ENCODE measurements around the gene TMTC1.

Gene TMTC1

DNA sequence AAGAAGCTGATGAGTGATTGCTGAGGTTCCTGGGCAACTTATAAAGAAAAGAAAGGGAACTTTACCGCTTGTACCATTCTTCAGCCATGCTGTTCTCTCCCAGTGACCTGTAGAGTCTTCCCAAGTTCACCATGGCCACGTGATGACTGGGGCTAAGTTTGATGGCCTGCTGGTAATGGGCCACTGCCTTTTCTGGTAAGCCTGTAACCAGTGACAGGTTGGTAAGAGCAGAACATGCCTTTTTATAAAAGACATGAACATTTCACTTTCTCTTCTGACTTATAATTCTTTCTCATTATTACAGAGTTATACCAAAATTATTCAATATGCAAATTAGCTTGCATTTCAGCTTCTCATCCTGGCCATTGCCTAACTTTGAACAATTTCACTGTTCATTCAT, 265.3 kb downstream of the TMTC1 start:
- no peak for FAIRE-seq
- no peak for DNase-seq (ENCODE audit: extremely low spot score, insufficient read length, low read depth)

GRCh38 chr12:29517264-29517663, 266.5 kb downstream of the TMTC1 start:
- no peak for FAIRE-seq
- no peak for DNase-seq (ENCODE audit: extremely low spot score, insufficient read length, low read depth)

GRCh38 chr12:29516431-29516875, 267.3 kb downstream of the TMTC1 start:
- FAIRE-seq (no peak), DNase-seq (ENCODE audit: extremely low spot score, insufficient read length, low read depth) (no peak)

- FAIRE-seq (no peak), DNase-seq (ENCODE audit: extremely low spot score, insufficient read length, low read depth) (no peak)
Observed at GRCh38 chr12:29510591-29511185, 273.1 kb downstream of the TMTC1 start.

GRCh38 chr12:29509503-29509902, 274.2 kb downstream of the TMTC1 start:
- no peak for FAIRE-seq
- DNase-seq (ENCODE audit: extremely low spot score, insufficient read length, low read depth), result no peak

DNA sequence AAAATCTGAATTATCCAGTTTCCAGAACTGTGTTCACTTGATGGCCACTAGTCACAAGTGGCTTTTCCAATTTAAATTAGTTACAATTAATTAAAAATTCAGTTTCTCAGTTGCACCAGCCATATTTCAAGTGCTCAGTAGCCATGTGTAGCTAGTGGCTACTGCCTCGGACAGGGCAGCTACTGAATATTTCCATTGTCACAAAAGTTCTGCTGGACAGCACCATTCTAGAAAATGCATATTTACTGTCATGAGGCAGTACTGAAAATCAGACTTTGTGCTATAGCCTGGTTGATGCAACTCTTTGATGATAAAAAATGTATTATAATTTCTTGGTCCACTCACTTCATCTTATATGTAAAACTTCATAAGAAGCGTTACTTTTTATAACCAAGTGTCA, 274.8 kb downstream of the TMTC1 start:
- no peak for DNase-seq (ENCODE audit: extremely low spot score, insufficient read length, low read depth)
- no peak for FAIRE-seq

DNA sequence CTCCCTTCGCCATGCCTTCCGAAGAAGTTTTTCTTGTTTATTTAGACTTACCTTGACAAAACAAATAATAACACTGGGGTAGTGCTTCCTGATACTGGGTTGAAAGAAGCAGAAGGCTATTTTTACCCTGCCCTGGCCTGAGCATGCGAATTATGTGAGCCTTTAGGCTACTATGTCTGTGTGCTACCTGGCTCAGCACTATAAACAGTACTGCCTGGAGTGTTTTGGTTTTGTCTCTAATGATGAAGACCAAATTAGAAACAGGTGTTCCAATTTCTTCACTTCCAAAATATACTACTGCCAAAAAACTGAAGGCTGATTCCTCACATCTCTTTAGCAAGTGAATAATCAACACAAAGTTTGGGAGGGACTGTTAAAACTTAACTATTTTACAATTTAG, 278.6 kb downstream of the TMTC1 start:
- DNase-seq (ENCODE audit: extremely low spot score, insufficient read length, low read depth) (no peak), FAIRE-seq (no peak)

GRCh38 chr12:29503283-29503682, 280.5 kb downstream of the TMTC1 start:
- DNase-seq (ENCODE audit: extremely low spot score, insufficient read length, low read depth) (no peak), FAIRE-seq (no peak)

DNA sequence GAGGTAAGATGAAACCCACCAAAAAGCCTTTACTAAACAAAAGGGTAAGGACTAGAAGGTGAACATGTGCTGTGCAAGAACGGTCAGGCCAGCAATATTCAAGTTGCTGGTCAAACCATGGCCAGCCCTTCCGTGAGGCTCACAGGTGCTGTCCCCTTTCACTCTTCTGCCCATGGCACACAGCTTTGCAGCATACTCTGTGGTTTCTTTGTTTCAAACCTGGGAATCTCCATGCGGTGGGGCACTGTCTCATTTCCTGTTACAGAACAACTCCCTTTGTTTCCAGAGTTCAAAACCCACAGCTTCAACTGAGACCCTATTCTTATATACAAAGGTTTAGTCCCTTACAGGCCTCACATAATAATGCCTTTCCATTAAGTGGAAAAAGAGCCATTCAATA, 284.5 kb downstream of the TMTC1 start:
- DNase-seq (ENCODE audit: extremely low spot score, insufficient read length, low read depth) (no peak), FAIRE-seq (no peak)

DNA sequence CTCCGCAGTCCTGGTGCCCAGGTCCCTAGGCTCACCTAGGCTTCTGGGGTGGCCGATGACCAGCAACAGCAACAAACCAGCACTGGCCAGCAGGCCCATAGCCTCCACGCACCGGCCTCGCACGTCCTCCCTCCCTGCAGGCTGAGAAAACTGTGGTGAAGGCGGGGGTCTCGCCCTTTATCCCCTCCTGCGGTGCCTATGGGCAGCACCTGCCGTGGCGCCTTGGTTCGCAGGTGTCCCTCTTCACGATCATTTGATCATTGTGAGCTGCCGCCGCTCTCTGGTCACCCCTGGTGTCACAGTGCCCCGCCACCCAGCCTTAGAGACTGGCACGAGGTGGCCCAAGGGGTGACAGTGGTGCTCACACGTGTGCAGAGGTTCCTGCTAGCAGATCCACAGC, 286.2 kb downstream of the TMTC1 start, which contains the start of gene OVCH1:
Gene OVCH1 (minus strand): TSS at position 99 of the 400 bp plus-strand sequence. CDS start 0 bp downstream, at position 99.
- FAIRE-seq, result no peak
- DNase-seq (ENCODE audit: extremely low spot score, insufficient read length, low read depth), result no peak

GRCh38 chr12:29492891-29493290, 290.9 kb downstream of the TMTC1 start:
- FAIRE-seq (no peak), DNase-seq (ENCODE audit: extremely low spot score, insufficient read length, low read depth) (no peak)

- FAIRE-seq (no peak), DNase-seq (ENCODE audit: extremely low spot score, insufficient read length, low read depth) (no peak)
Observed at GRCh38 chr12:29486972-29487371, 296.8 kb downstream of the TMTC1 start.

DNA sequence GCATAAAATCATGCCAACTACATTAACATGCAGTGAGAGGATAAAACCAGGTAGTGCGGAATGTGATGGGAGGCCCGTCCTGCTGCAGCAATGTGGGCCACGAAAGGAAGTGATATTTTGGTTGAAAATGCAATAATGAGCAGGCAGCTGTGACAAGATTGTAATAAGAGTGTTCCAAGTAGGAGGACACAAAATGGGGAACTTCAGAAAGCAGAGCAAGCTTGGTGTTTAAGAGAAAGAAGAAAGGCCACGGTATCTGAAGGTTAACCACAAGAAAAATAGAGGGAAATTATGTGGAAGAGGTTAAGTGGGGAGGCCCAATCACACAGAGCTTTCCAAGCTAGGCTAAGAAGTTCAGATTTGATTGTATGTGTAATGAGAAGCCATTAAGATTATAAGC, 320.5 kb downstream of the TMTC1 start:
- DNase-seq (ENCODE audit: extremely low spot score, insufficient read length, low read depth), result no peak

DNA sequence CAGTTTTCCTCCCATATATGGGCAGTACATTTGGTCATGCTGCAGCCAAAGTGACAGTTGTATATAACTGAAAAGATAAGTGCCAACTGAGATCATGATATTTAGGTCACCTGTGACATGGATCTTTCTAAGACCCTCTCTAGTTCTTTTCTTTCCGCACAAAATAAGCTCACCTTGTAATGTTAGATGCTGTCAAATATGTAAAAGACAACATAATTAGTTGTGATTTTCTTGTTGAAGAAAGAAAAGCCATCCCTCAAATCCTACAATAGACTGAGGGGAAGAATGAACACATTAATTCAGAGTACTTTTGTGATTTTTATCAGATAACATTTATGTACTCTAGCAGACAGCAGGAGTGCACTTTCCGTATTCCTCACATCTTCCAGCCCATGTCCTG, 323.7 kb downstream of the TMTC1 start:
- FAIRE-seq, result no peak
- DNase-seq (ENCODE audit: extremely low spot score, insufficient read length, low read depth), result no peak

More for the DNA sequence above, 320.5 kb downstream of the TMTC1 start:
- no peak for FAIRE-seq

DNA sequence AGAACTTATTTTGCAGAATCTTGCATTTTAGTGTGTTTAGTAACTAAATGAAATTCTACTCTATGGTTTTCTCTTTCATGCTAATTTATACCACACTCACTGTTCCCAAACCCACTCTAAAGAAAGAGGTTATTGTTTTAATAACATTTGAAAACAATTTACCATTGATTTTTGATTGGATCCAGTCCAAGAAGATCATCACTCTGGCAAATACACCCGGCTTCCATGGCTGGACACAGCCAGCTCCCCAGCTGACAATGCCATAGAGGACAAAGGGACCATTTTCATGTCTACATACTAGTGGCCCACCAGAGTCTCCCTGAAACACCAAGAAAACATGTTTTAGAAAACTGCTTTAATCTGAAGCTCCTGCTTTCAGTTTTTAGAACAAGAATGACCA, 328.7 kb downstream of the TMTC1 start:
- FAIRE-seq (no peak), DNase-seq (ENCODE audit: extremely low spot score, insufficient read length, low read depth) (no peak)

DNA sequence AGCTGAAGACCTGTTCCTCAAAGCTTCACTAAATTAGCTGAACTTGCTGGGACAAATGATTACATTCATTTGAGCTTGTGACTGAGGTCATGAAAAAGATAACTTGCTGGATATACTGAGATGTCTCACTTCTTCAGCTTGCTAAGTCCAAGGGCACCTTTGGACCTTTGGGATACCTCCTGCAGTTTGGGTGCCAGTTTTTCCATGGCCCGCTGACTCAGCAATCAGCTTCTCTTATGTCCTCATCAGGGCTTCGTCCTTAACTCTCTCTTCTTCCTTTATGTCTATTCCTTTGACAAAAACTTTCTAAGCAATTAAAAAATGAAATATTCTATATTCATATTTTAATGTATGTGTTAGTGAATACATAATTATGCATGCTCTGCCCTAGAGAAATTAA, 331.9 kb downstream of the TMTC1 start:
- no peak for FAIRE-seq
- DNase-seq (ENCODE audit: extremely low spot score, insufficient read length, low read depth), result no peak

Measured in GM18507 (cell line).